ENCODE data around the gene ANAPC15. TPM values are rescaled to one million over a fixed set of nuclear protein-coding genes. Genes with fewer than 3 reads are reported as not detected.

Gene ANAPC15
- total RNA-seq, 2 donors from 2014 or later: 51.2 to 54.9 TPM

- Mint-ChIP-seq H3K4me3 (peak overlapping the region; percentile 85), H3K36me3 (ENCODE audit: low read depth) (peaks cover 11% of the 10 kb centered on the region), H3K4me1 (peaks cover 12% of the 10 kb centered on the region), H3K27ac (peak overlapping the region; percentile 97), H3K9me3 (no peaks in the 10 kb centered on the region), H3K27me3 (ENCODE audit: insufficient read depth) (no peaks in the 10 kb centered on the region)
- H3K36me3 ChIP-seq (ENCODE audit: control insufficient read depth, insufficient read depth, low read length): peaks cover 4% of the 10 kb centered on the region
- H3K9me3 ChIP-seq (ENCODE audit: control insufficient read depth, low read length): no peaks in the 10 kb centered on the region
- no peaks in the 10 kb centered on the region for H3K27me3 ChIP-seq (ENCODE audit: control insufficient read depth, insufficient read depth, low read length, poor library complexity, severe bottlenecking)
- no peak for TF ChIP-seq CTCF (conservative IDR thresholded peaks at IDR 0.05)
- H3K4me1 ChIP-seq (ENCODE audit: control insufficient read depth, insufficient read depth, low read length): no peaks in the 10 kb centered on the region
- H3K27ac ChIP-seq (ENCODE audit: low read depth, low read length): peak overlapping the region; percentile 75
- 0 to 4% methylated on average over 1 to 15 of the region's 16 CpGs for WGBS, 2 experiments (ENCODE audit: insufficient coverage in 1 of 2, insufficient read length in 1 of 2)
- DNase-seq: no peak
- peak overlapping the region; percentile 98 for H3K4me3 ChIP-seq (ENCODE audit: low read length)
- H3K9ac ChIP-seq (ENCODE audit: extremely low read depth, low read length, poor library complexity, severe bottlenecking): peak overlapping the region; percentile 79
Measured at GRCh38 chr11:72079819-72080325, 32.6 kb downstream of the ANAPC15 start.

- Histone ChIP-seq H3K4me1 (ENCODE audit: control insufficient read depth, insufficient read depth, low read length) (no peaks in the 10 kb centered on the region), H3K9me3 (ENCODE audit: control insufficient read depth, low read length) (no peaks in the 10 kb centered on the region), H3K27ac (ENCODE audit: low read depth, low read length) (no peak overlapping the region), H3K9ac (ENCODE audit: extremely low read depth, low read length, poor library complexity, severe bottlenecking) (no peak overlapping the region), H3K27me3 (ENCODE audit: control insufficient read depth, insufficient read depth, low read length, poor library complexity, severe bottlenecking) (no peaks in the 10 kb centered on the region), H3K4me3 (ENCODE audit: low read length) (peak overlapping the region; percentile 98), H3K36me3 (ENCODE audit: control insufficient read depth, insufficient read depth, low read length) (peaks cover 4% of the 10 kb centered on the region)
- DNase-seq: no peak
- WGBS, 2 experiments (ENCODE audit: insufficient coverage in 1 of 2, insufficient read length in 1 of 2): 92 to 98% methylated on average over 5 to 6 of the region's 6 CpGs
- H3K27me3 Mint-ChIP-seq (ENCODE audit: insufficient read depth): no peaks in the 10 kb centered on the region
- H3K9me3 Mint-ChIP-seq: no peaks in the 10 kb centered on the region
- peak overlapping the region; percentile 85 for H3K4me3 Mint-ChIP-seq
- H3K36me3 Mint-ChIP-seq (ENCODE audit: low read depth): peaks cover 11% of the 10 kb centered on the region
- TF ChIP-seq CTCF (conservative IDR thresholded peaks at IDR 0.05): no peak
- peak overlapping the region; percentile 48 for H3K27ac Mint-ChIP-seq
- peaks cover 12% of the 10 kb centered on the region for H3K4me1 Mint-ChIP-seq
Measured at GRCh38 chr11:72078477-72078876, 34.0 kb downstream of the ANAPC15 start.

GRCh38 chr11:72075756-72076155 lies 36.7 kb downstream of the ANAPC15 start:
- no peak overlapping the region for H3K9ac ChIP-seq (ENCODE audit: extremely low read depth, low read length, poor library complexity, severe bottlenecking)
- Mint-ChIP-seq H3K27ac (peak overlapping the region; percentile 84), H3K4me1 (peaks cover 19% of the 10 kb centered on the region), H3K27me3 (ENCODE audit: insufficient read depth) (no peaks in the 10 kb centered on the region), H3K9me3 (no peaks in the 10 kb centered on the region), H3K4me3 (no peak overlapping the region), H3K36me3 (ENCODE audit: low read depth) (peaks cover 11% of the 10 kb centered on the region)
- no peaks in the 10 kb centered on the region for H3K9me3 ChIP-seq (ENCODE audit: control insufficient read depth, low read length)
- H3K27ac ChIP-seq (ENCODE audit: low read depth, low read length): no peak overlapping the region
- H3K4me1 ChIP-seq (ENCODE audit: control insufficient read depth, insufficient read depth, low read length): no peaks in the 10 kb centered on the region
- TF ChIP-seq CTCF (conservative IDR thresholded peaks at IDR 0.05): no peak
- H3K36me3 ChIP-seq (ENCODE audit: control insufficient read depth, insufficient read depth, low read length): peaks cover 4% of the 10 kb centered on the region
- WGBS, 2 experiments (ENCODE audit: insufficient coverage in 1 of 2, insufficient read length in 1 of 2): 92 to 94% methylated on average over 4 of the region's 4 CpGs
- no peaks in the 10 kb centered on the region for H3K27me3 ChIP-seq (ENCODE audit: control insufficient read depth, insufficient read depth, low read length, poor library complexity, severe bottlenecking)
- no peak for DNase-seq
- H3K4me3 ChIP-seq (ENCODE audit: low read length): no peak overlapping the region
